Large intestine (tissue), 3 donors: ENCODE measurements around the gene SLIT1. TPM values are rescaled to one million over a fixed set of nuclear protein-coding genes. Genes with fewer than 3 reads are reported as not detected.

ENCODE experiments used
- DNase-seq, 2 donors: peaks; one replicate each; pipeline versions ENCODE4 v3.0.0 to v3.0.0-alpha.2; 2013
- H3K27ac ChIP-seq: one replicate; pipeline ENCODE4 v1.5.1; 2013; ENCODE audit warnings: low read length
- H3K27me3 ChIP-seq: 2 replicates; pipeline ENCODE4 v1.6.1; 2013; ENCODE audit warnings: low read length; ENCODE audit not compliant: control insufficient read depth, insufficient read depth
- H3K36me3 ChIP-seq: 2 replicates; pipeline ENCODE4 v1.6.1; 2013; ENCODE audit warnings: low read length; ENCODE audit not compliant: control insufficient read depth, insufficient read depth
- H3K4me1 ChIP-seq: one replicate; pipeline ENCODE4 v1.6.1; 2013; ENCODE audit warnings: low read length; ENCODE audit not compliant: control insufficient read depth, insufficient read depth
- H3K4me3 ChIP-seq: one replicate; pipeline ENCODE4 v1.5.1; 2013; ENCODE audit warnings: low read length
- H3K9me3 ChIP-seq: one replicate; pipeline ENCODE4 v1.6.1; 2013; ENCODE audit warnings: mild to moderate bottlenecking, low read depth, low read length, moderate library complexity; ENCODE audit not compliant: control insufficient read depth
- WGBS: methylation state at CpG from one replicate; pipeline ENCODE4 v1.1.5; 2013; ENCODE audit warnings: low lambda C conversion rate; ENCODE audit not compliant: insufficient coverage; 5-methylcytosine and 5-hydroxymethylcytosine counted together
- polyA plus RNA-seq: library from polyadenylated mRNA; unstranded; fragments of 120-200 nt; gene quantifications from one replicate; pipeline ENCODE4 v1.2.1, GENCODE V29; 2013

The SLIT1 gene
- polyA plus RNA-seq, 1 donor = 1.6 TPM

GRCh38 chr10:96973809-96974747, 211.7 kb downstream of the SLIT1 start:
- no peaks in the 10 kb centered on the region for H3K36me3 ChIP-seq
- no peak overlapping the region for H3K4me3 ChIP-seq
- peak overlapping the region; percentile 58 for H3K27ac ChIP-seq
- peaks cover 52% of the 10 kb centered on the region for H3K4me1 ChIP-seq
- 49% methylated on average over 2 of the region's 5 CpGs for WGBS
- no peaks in the 10 kb centered on the region for H3K27me3 ChIP-seq
- no peaks in the 10 kb centered on the region for H3K9me3 ChIP-seq
- DNase-seq = peak; percentile 29 to 80

GRCh38 chr10:96972264-96972663, 213.5 kb downstream of the SLIT1 start:
- peak overlapping the region; percentile 58 for H3K27ac ChIP-seq
- no peaks in the 10 kb centered on the region for H3K27me3 ChIP-seq
- WGBS = 100% methylated on average over 1 of the region's 1 CpG
- H3K4me1 ChIP-seq = peaks cover 52% of the 10 kb centered on the region
- no peaks in the 10 kb centered on the region for H3K36me3 ChIP-seq
- H3K9me3 ChIP-seq = no peaks in the 10 kb centered on the region
- no peak overlapping the region for H3K4me3 ChIP-seq
- no peak for DNase-seq

- WGBS = no CpG with 5 or more reads among the region's 2 CpGs
- DNase-seq = peak; percentile 9 to 63
Measured at GRCh38 chr10:96971324-96971723, 214.4 kb downstream of the SLIT1 start.

DNA sequence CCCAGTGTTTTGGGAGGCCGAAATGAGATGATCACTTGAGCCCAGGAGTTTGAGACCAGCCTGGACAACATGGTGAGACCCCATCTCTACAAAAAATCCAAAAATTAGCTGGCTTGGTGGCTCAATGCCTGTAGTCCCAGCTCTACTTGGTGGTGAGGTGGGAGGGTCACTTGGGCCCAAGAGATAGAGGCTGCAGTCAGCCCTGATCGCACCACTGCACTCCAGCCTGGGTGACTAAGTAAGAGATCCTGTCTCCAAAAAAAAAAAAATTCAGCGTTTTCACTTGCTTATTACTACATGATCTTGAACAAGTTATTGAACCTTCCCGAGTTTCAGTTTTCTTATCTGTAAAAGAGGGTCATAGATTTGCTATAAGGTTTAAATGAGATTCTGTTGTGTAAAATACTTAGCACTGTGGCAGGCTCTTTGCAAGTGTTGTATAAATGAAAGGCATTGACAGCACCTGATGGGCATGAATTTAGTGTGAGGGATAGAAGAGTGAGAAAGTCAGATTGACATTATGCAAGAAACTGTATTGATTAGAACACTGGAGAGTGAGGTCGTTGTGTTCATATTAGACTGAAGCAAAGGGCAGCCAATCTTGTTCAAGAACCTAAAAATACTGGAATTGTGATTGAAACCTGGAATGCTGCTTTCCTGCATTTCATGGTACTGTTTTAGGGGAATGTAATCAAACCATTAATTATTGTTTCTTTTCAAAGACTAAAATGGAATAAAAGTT, 216.9 kb downstream of the SLIT1 start:
- Histone ChIP-seq H3K9me3 (no peaks in the 10 kb centered on the region), H3K36me3 (peaks cover 4% of the 10 kb centered on the region), H3K4me3 (no peak overlapping the region), H3K27ac (no peak overlapping the region), H3K27me3 (no peaks in the 10 kb centered on the region), H3K4me1 (peaks cover 29% of the 10 kb centered on the region)
- no peak for DNase-seq
- WGBS = 100% methylated on average over 1 of the region's 5 CpGs

More at GRCh38 chr10:96971324-96971723, 214.4 kb downstream of the SLIT1 start:
- H3K36me3 ChIP-seq = peaks cover 4% of the 10 kb centered on the region
- H3K27me3 ChIP-seq = no peaks in the 10 kb centered on the region
- H3K4me3 ChIP-seq = no peak overlapping the region
- no peak overlapping the region for H3K27ac ChIP-seq
- no peaks in the 10 kb centered on the region for H3K9me3 ChIP-seq
- H3K4me1 ChIP-seq = peaks cover 46% of the 10 kb centered on the region

GRCh38 chr10:96967847-96968246, 217.9 kb downstream of the SLIT1 start:
- Histone ChIP-seq H3K9me3 (no peaks in the 10 kb centered on the region), H3K27ac (no peak overlapping the region), H3K4me1 (peaks cover 19% of the 10 kb centered on the region), H3K4me3 (no peak overlapping the region), H3K36me3 (peaks cover 4% of the 10 kb centered on the region), H3K27me3 (no peaks in the 10 kb centered on the region)
- no peak for DNase-seq

DNA sequence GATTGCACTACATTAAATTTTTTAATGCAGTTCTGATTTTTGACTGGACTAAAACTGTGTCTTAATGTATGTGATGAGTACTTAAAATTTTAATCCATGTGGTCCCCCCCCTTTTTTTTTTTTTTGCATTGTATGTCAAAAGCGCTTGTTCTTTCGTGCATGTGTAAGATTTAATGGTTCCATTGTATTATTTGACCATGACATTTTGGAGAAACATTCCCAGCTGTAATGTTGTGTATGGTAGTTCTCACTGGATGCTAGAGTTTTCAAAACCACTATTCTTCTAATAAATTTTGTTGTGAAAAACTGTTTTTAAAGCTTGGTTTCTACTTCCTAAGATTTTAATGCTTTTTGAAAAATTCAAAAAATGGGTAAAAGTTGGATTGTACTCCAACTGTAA, 221.6 kb downstream of the SLIT1 start:
- H3K4me3 ChIP-seq = no peak overlapping the region
- DNase-seq = no peak
- H3K9me3 ChIP-seq = no peaks in the 10 kb centered on the region
- WGBS = no CpG with 5 or more reads among the region's 2 CpGs
- peaks cover 7% of the 10 kb centered on the region for H3K36me3 ChIP-seq
- no peak overlapping the region for H3K27ac ChIP-seq
- H3K4me1 ChIP-seq = peaks cover 3% of the 10 kb centered on the region
- no peaks in the 10 kb centered on the region for H3K27me3 ChIP-seq

GRCh38 chr10:96960872-96961271, 224.9 kb downstream of the SLIT1 start:
- H3K9me3 ChIP-seq = no peaks in the 10 kb centered on the region
- no peak overlapping the region for H3K27ac ChIP-seq
- peaks cover 3% of the 10 kb centered on the region for H3K4me1 ChIP-seq
- WGBS = no CpG with 5 or more reads among the region's 2 CpGs
- H3K36me3 ChIP-seq = peaks cover 11% of the 10 kb centered on the region
- H3K27me3 ChIP-seq = no peaks in the 10 kb centered on the region
- no peak overlapping the region for H3K4me3 ChIP-seq
- DNase-seq = no peak

DNA sequence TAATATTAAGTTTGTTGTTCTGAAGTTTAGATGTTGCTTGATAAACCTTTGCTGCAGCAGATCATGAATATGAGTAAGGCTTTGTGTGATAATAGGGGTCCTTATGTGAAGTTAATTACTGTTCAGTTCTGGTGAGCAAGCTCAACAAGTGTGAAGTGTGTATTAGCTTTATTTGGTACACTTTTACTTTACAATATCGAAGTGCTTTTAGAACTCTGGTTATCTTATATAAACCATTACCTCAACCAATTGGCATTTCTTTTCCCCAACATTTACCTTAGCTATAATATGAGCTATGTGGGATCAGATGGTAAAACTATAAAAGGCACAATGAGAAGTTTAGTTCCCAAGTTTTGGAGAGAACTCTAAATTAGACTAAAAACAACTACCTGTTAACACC, 226.0 kb downstream of the SLIT1 start:
- Histone ChIP-seq H3K4me1 (peaks cover 3% of the 10 kb centered on the region), H3K36me3 (peaks cover 22% of the 10 kb centered on the region), H3K4me3 (no peak overlapping the region), H3K9me3 (no peaks in the 10 kb centered on the region), H3K27me3 (no peaks in the 10 kb centered on the region), H3K27ac (no peak overlapping the region)
- 0% methylated on average over 1 of the region's 1 CpG for WGBS
- no peak for DNase-seq

DNA sequence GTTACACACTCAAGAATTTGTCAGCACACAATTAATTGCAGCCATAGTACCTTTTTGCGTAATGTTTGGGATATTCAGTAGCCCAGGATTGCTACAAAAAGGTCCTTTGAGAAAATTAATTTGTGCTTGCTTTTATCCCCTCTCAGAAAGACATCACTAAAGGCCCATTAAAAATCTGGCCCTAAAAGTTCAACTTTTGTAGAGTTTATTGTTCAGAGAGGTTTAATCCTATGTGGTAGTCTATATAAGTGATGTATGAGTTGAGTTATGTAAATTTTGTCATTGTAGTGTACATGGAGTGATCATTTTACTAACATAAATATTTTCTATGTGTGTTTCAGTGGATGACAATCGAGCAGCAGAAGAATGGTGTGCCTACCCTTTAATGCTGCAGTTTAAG, 227.7 kb downstream of the SLIT1 start:
- Histone ChIP-seq H3K4me1 (peaks cover 3% of the 10 kb centered on the region), H3K27me3 (no peaks in the 10 kb centered on the region), H3K9me3 (no peaks in the 10 kb centered on the region), H3K27ac (no peak overlapping the region), H3K36me3 (peaks cover 27% of the 10 kb centered on the region), H3K4me3 (no peak overlapping the region)
- no peak for DNase-seq
- WGBS = no CpG with 5 or more reads among the region's 2 CpGs

GRCh38 chr10:96955794-96956193, 230.0 kb downstream of the SLIT1 start:
- H3K27ac ChIP-seq = no peak overlapping the region
- H3K27me3 ChIP-seq = no peaks in the 10 kb centered on the region
- H3K9me3 ChIP-seq = no peaks in the 10 kb centered on the region
- DNase-seq = no peak
- WGBS = 60% methylated on average over 1 of the region's 4 CpGs
- no peak overlapping the region for H3K4me3 ChIP-seq
- H3K36me3 ChIP-seq = peaks cover 27% of the 10 kb centered on the region
- H3K4me1 ChIP-seq = peaks cover 3% of the 10 kb centered on the region
